DND-41 (cell line): ENCODE measurements around the gene CDCA7L.

ENCODE experiments used
- EZH2 ChIP-seq: IDR thresholded peaks from 3 replicates; pipeline ENCODE4 v1.6.1; 2012; ENCODE audit warnings: borderline replicate concordance, low read depth, mild to moderate bottlenecking, moderate library complexity, low read length, inconsistent platforms; ENCODE audit not compliant: severe bottlenecking
- TF ChIP-seq, protein P1 (sequence below): IDR thresholded peaks from 2 replicates; pipeline ENCODE4 v1.5.1; 2012; ENCODE audit warnings: borderline replicate concordance, low read length, moderate library complexity, mild to moderate bottlenecking; ENCODE audit not compliant: poor library complexity, severe bottlenecking; ENCODE audit errors: extremely low read depth

DNA sequence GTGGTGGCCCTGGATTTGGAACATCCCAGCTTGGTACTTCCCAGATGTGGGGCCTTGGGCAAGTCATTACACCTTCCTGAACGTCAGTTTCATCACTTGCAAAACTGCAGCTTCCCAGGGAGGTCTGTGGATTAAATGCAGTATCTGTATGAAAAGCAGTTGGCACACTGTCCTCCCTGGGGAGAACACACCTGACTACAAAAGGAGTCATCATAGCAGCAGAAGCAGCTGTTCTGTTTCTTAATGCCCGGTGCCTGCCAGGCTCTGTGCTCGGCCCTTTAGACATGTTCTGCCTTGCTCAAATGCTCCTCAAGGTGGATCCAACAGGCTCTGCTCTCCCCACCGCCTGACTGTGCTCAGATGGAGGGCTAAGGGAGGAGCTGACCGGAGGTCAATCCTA is 31.0 kb downstream of the CDCA7L start:
- TF ChIP-seq, protein P1, sequence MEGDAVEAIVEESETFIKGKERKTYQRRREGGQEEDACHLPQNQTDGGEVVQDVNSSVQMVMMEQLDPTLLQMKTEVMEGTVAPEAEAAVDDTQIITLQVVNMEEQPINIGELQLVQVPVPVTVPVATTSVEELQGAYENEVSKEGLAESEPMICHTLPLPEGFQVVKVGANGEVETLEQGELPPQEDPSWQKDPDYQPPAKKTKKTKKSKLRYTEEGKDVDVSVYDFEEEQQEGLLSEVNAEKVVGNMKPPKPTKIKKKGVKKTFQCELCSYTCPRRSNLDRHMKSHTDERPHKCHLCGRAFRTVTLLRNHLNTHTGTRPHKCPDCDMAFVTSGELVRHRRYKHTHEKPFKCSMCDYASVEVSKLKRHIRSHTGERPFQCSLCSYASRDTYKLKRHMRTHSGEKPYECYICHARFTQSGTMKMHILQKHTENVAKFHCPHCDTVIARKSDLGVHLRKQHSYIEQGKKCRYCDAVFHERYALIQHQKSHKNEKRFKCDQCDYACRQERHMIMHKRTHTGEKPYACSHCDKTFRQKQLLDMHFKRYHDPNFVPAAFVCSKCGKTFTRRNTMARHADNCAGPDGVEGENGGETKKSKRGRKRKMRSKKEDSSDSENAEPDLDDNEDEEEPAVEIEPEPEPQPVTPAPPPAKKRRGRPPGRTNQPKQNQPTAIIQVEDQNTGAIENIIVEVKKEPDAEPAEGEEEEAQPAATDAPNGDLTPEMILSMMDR: no peak
- TF ChIP-seq EZH2: no peak
